Activated T-helper 17 cell treated with anti-CD3 and anti-CD28 coated beads, Interleukin-2, amount 50 U/mL, for 72 hours (primary cell): ENCODE data around the gene GPR176. TPM values are rescaled to one million over a fixed set of nuclear protein-coding genes. Genes with fewer than 3 reads are reported as not detected.

ENCODE experiments used
- ATAC-seq: fragments of 150-1000 bp; cut with Tn5 transposase; replicated peaks from 2 replicates; pipeline ENCODE4 v1.10.0; 2021; ENCODE audit warnings: mild to moderate bottlenecking, moderate library complexity
- H3K27ac Mint-ChIP-seq: one replicate; pipeline ENCODE4 v1.8.0; 2022; ENCODE audit warnings: mixed read lengths
- H3K27me3 Mint-ChIP-seq: one replicate; pipeline ENCODE4 v1.8.0; 2022; ENCODE audit warnings: mixed read lengths
- H3K36me3 Mint-ChIP-seq: one replicate; pipeline ENCODE4 v1.8.0; 2022; ENCODE audit warnings: low read depth, mild to moderate bottlenecking, mixed read lengths
- H3K4me1 Mint-ChIP-seq: one replicate; pipeline ENCODE4 v1.8.0; 2022; ENCODE audit warnings: mixed read lengths
- H3K4me3 Mint-ChIP-seq: one replicate; pipeline ENCODE4 v1.8.0; 2022; ENCODE audit warnings: mild to moderate bottlenecking, mixed read lengths
- H3K9me3 Mint-ChIP-seq: one replicate; pipeline ENCODE4 v1.8.0; 2022; ENCODE audit warnings: mixed read lengths
- total RNA-seq, 2 donors: library from RNA; stranded (reverse); gene quantifications; one replicate each; pipeline ENCODE4 v1.2.3, GENCODE V29; 2022

The GPR176 gene
- total RNA-seq, 2 donors from 2014 or later: 0.09 to 0.24 TPM

GRCh38 chr15:39846108-39846507 lies 74.0 kb downstream of the GPR176 start:
- Mint-ChIP-seq H3K27me3 (peaks cover 20% of the 10 kb centered on the region), H3K4me3 (no peak overlapping the region), H3K27ac (no peak overlapping the region), H3K4me1 (no peaks in the 10 kb centered on the region), H3K9me3 (no peaks in the 10 kb centered on the region), H3K36me3 (no peaks in the 10 kb centered on the region)
- no peak for ATAC-seq

GRCh38 chr15:39845582-39845981 lies 74.5 kb downstream of the GPR176 start:
- Mint-ChIP-seq H3K9me3 (no peaks in the 10 kb centered on the region), H3K4me3 (no peak overlapping the region), H3K36me3 (no peaks in the 10 kb centered on the region)

GRCh38 chr15:39843565-39843964 lies 76.5 kb downstream of the GPR176 start:
- Mint-ChIP-seq H3K4me3 (no peak overlapping the region), H3K4me1 (no peaks in the 10 kb centered on the region), H3K36me3 (no peaks in the 10 kb centered on the region), H3K27ac (no peak overlapping the region), H3K27me3 (peaks cover 18% of the 10 kb centered on the region), H3K9me3 (no peaks in the 10 kb centered on the region)
- ATAC-seq: no peak

More at GRCh38 chr15:39845582-39845981, 74.5 kb downstream of the GPR176 start:
- ATAC-seq: no peak
- H3K27me3 Mint-ChIP-seq: peaks cover 20% of the 10 kb centered on the region
- H3K4me1 Mint-ChIP-seq: no peaks in the 10 kb centered on the region
- no peak overlapping the region for H3K27ac Mint-ChIP-seq

GRCh38 chr15:39837454-39837853 lies 82.6 kb downstream of the GPR176 start:
- Mint-ChIP-seq H3K4me1 (no peaks in the 10 kb centered on the region), H3K27ac (no peak overlapping the region), H3K9me3 (no peaks in the 10 kb centered on the region), H3K4me3 (no peak overlapping the region), H3K27me3 (peaks cover 36% of the 10 kb centered on the region), H3K36me3 (no peaks in the 10 kb centered on the region)
- no peak for ATAC-seq

- Mint-ChIP-seq H3K36me3 (no peaks in the 10 kb centered on the region), H3K27me3 (peaks cover 45% of the 10 kb centered on the region), H3K9me3 (no peaks in the 10 kb centered on the region), H3K4me1 (no peaks in the 10 kb centered on the region), H3K4me3 (no peak overlapping the region), H3K27ac (no peak overlapping the region)
- ATAC-seq: no peak
These were observed 84.5 kb downstream of the GPR176 start for GRCh38 chr15:39835550-39835949.

- Mint-ChIP-seq H3K9me3 (no peaks in the 10 kb centered on the region), H3K27me3 (peaks cover 45% of the 10 kb centered on the region), H3K36me3 (no peaks in the 10 kb centered on the region), H3K4me1 (no peaks in the 10 kb centered on the region), H3K4me3 (no peak overlapping the region), H3K27ac (no peak overlapping the region)
- no peak for ATAC-seq
These were observed 85.8 kb downstream of the GPR176 start for GRCh38 chr15:39834256-39834655.

- H3K4me3 Mint-ChIP-seq: no peak overlapping the region
- H3K27ac Mint-ChIP-seq: no peak overlapping the region
- peaks cover 42% of the 10 kb centered on the region for H3K27me3 Mint-ChIP-seq
These were observed 86.5 kb downstream of the GPR176 start for GRCh38 chr15:39833515-39833981.

GRCh38 chr15:39830166-39830565 lies 89.9 kb downstream of the GPR176 start:
- H3K9me3 Mint-ChIP-seq: no peaks in the 10 kb centered on the region
- no peaks in the 10 kb centered on the region for H3K36me3 Mint-ChIP-seq
- ATAC-seq: no peak
- no peak overlapping the region for H3K27ac Mint-ChIP-seq
- no peak overlapping the region for H3K4me3 Mint-ChIP-seq
- peaks cover 38% of the 10 kb centered on the region for H3K27me3 Mint-ChIP-seq
- no peaks in the 10 kb centered on the region for H3K4me1 Mint-ChIP-seq

More at GRCh38 chr15:39833515-39833981, 86.5 kb downstream of the GPR176 start:
- Mint-ChIP-seq H3K9me3 (no peaks in the 10 kb centered on the region), H3K36me3 (no peaks in the 10 kb centered on the region), H3K4me1 (no peaks in the 10 kb centered on the region)
- no peak for ATAC-seq

- H3K4me3 Mint-ChIP-seq: no peak overlapping the region
- no peaks in the 10 kb centered on the region for H3K4me1 Mint-ChIP-seq
- no peaks in the 10 kb centered on the region for H3K36me3 Mint-ChIP-seq
- no peaks in the 10 kb centered on the region for H3K9me3 Mint-ChIP-seq
- no peak for ATAC-seq
- H3K27me3 Mint-ChIP-seq: peaks cover 37% of the 10 kb centered on the region
- H3K27ac Mint-ChIP-seq: no peak overlapping the region
These were observed 91.6 kb downstream of the GPR176 start for GRCh38 chr15:39828374-39828931.

- H3K27ac Mint-ChIP-seq: no peak overlapping the region
- no peaks in the 10 kb centered on the region for H3K4me1 Mint-ChIP-seq
- peaks cover 34% of the 10 kb centered on the region for H3K27me3 Mint-ChIP-seq
- no peaks in the 10 kb centered on the region for H3K36me3 Mint-ChIP-seq
- no peak for ATAC-seq
- H3K4me3 Mint-ChIP-seq: no peak overlapping the region
- H3K9me3 Mint-ChIP-seq: no peaks in the 10 kb centered on the region
These were observed 93.1 kb downstream of the GPR176 start for GRCh38 chr15:39826975-39827374.

- Mint-ChIP-seq H3K27me3 (peaks cover 22% of the 10 kb centered on the region), H3K4me3 (no peak overlapping the region), H3K27ac (no peak overlapping the region), H3K9me3 (no peaks in the 10 kb centered on the region), H3K36me3 (no peaks in the 10 kb centered on the region), H3K4me1 (no peaks in the 10 kb centered on the region)
- no peak for ATAC-seq
These were observed 96.4 kb downstream of the GPR176 start for GRCh38 chr15:39823634-39824033.

- no peak overlapping the region for H3K27ac Mint-ChIP-seq
- peaks cover 14% of the 10 kb centered on the region for H3K27me3 Mint-ChIP-seq
- H3K4me1 Mint-ChIP-seq: no peaks in the 10 kb centered on the region
- no peak overlapping the region for H3K4me3 Mint-ChIP-seq
- no peak for ATAC-seq
- no peaks in the 10 kb centered on the region for H3K36me3 Mint-ChIP-seq
- no peaks in the 10 kb centered on the region for H3K9me3 Mint-ChIP-seq
These were observed 99.9 kb downstream of the GPR176 start for GRCh38 chr15:39820050-39820602.

GRCh38 chr15:39819533-39819932 lies 100.5 kb downstream of the GPR176 start:
- no peak overlapping the region for H3K4me3 Mint-ChIP-seq
- H3K27ac Mint-ChIP-seq: no peak overlapping the region
- H3K4me1 Mint-ChIP-seq: no peaks in the 10 kb centered on the region
- H3K9me3 Mint-ChIP-seq: no peaks in the 10 kb centered on the region
- no peak for ATAC-seq
- H3K27me3 Mint-ChIP-seq: peaks cover 18% of the 10 kb centered on the region
- no peaks in the 10 kb centered on the region for H3K36me3 Mint-ChIP-seq

GRCh38 chr15:39817892-39818291 lies 102.2 kb downstream of the GPR176 start:
- no peak for ATAC-seq
- Mint-ChIP-seq H3K27me3 (peaks cover 7% of the 10 kb centered on the region), H3K36me3 (no peaks in the 10 kb centered on the region), H3K9me3 (no peaks in the 10 kb centered on the region), H3K4me3 (no peak overlapping the region), H3K27ac (no peak overlapping the region), H3K4me1 (no peaks in the 10 kb centered on the region)

GRCh38 chr15:39814489-39814888 lies 105.6 kb downstream of the GPR176 start:
- Mint-ChIP-seq H3K9me3 (no peaks in the 10 kb centered on the region), H3K27me3 (peaks cover 12% of the 10 kb centered on the region), H3K36me3 (no peaks in the 10 kb centered on the region), H3K27ac (no peak overlapping the region), H3K4me1 (no peaks in the 10 kb centered on the region), H3K4me3 (no peak overlapping the region)
- no peak for ATAC-seq
